Measurements from ENCODE around the gene CBR4.

Gene CBR4

DNA sequence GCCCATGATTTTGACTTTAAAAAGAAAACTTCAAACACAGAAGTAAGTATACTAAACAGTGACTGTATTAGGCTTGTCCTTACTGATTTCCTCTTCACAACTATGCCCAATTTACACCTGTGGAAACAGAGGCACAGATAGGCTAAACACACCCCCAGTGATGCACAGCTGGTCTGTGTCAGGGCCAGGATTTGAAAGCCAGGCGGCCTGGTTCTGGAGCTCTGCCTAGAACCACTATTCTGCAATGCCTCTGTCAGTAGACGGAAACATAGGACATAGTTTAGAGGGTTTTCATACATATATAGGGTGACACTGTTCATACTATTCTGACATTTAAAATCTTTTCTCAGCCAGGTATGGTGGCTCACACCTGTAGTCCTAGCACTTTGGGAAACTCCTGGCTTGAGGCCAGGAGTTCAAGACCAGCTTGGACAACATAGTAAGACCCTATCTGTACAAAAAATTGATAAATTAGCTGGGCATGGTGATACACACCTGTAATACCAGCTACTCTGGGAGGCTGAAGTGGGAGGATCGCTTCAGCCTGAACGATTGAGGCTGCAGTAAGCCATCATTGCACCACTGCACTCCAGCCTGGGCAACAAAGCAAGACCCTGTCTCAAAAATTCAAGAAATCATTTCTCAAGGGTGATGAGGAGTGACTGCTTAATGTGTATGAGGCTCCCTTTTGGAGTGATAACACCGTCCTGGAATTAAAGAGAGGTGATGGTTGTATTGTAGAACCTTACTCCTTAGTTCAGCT is 23.0 kb upstream of the CBR4 start:
- no peak for DNase-seq (ENCODE audit: low read depth)

DNA sequence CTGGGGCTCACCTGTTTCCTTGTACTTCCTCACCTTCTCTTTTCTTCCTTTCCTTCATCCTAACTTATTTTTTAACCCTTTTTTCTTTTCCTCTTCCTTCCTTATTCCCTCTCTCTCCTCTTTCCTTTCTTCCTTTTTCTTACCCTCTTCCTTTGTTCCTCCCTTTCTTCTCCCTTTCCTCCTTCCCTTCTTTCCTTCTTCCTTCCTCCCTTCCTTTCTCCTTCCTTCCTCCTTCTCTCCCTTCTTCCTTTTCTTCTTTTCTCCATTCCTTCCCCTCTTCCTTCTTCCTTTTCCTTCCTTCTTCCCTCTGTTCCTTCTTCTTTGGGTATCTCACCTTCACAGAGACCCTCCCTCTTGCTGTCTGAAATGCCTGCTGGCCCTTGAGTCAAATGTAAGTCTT is 22.1 kb upstream of the CBR4 start:
- DNase-seq (ENCODE audit: low read depth) = no peak

DNA sequence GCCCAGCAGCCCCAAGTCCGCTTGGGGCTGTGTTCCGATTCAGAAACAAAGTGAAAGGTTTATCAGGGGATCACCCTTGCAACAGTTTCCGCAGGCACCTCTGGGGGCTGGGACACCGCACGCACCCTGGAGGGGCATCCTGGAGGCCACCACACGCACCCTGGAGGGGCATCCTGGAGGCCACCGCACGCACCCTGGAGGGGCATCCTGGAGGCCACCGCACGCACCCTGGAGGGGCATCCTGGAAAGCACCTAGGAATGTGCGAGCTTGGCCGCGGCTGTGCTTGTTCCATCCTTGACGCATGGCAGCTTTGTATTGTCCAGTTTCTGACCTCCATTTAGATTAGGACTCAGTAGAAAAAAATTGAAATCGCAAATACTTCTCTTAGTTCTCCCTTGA is 21.3 kb upstream of the CBR4 start:
- no peak for DNase-seq (ENCODE audit: low read depth)

- no peak for DNase-seq (ENCODE audit: low read depth)
Observed at GRCh38 chr4:169030562-169030982, 20.5 kb upstream of the CBR4 start.

DNA sequence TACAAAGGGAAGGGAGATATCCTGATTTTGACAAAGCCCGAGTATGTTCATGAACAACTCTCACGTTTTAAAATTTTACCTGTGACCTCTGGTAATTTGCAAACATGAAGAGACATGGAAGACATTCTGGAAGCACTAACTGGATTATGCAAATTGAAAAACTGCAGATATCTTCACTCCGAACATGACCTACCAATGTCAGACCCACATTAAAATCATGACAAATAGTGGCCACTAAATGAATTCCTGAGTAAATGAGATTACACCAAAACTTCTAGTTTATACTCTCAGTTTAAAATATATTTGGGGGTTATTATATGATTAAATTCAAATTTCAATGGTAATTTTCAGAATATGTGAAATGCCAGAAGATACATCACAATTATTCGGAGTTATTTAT is 19.9 kb upstream of the CBR4 start:
- no peak for DNase-seq (ENCODE audit: low read depth)

DNA sequence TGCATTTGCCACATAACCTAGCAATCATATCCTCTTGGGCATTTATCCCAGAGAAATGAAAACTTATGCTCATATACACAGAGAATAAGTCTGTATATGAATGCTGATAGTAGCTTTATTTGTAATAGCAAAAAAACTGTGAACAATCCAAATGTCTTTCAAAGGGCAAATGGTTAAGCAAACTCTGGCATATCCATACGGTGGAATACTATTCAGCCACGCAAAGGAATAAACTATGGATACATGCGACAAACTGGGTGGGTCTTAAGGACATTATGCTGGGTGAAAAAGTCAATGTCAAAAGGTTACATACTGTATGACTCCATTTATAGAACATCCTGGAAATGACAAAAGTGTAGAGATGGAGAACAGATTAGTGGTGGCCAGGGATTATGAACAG is 17.6 kb upstream of the CBR4 start:
- no peak for DNase-seq (ENCODE audit: low read depth)

GRCh38 chr4:169025184-169025583 is 15.1 kb upstream of the CBR4 start:
- DNase-seq (ENCODE audit: low read depth) = no peak

GRCh38 chr4:169024762-169025161 is 14.7 kb upstream of the CBR4 start:
- no peak for DNase-seq (ENCODE audit: low read depth)

DNA sequence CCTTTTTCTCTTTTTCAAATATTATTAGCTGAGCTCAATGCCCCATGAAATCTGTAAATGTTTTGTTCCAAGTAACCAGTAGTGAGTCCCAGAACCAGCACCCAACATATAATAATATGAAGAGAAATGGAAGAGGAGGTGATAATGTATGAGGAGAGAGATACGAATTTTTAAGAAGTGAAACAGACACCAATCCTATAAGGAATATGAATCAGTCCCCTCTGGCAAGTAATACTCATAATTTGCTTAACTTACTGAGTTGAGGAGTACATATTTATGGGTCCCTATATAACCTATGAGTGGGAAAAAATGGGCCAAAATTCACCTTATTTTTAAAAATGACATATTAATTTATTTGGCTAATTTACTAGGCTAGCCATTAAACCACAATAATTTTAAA is 8.4 kb upstream of the CBR4 start:
- no peak for DNase-seq (ENCODE audit: low read depth)

- DNase-seq (ENCODE audit: low read depth) = no peak
Observed at GRCh38 chr4:169017971-169018370, 7.9 kb upstream of the CBR4 start.

GRCh38 chr4:169015186-169015623 is 5.2 kb upstream of the CBR4 start:
- no peak for DNase-seq (ENCODE audit: low read depth)

GRCh38 chr4:169014586-169014985 is 4.5 kb upstream of the CBR4 start:
- no peak for DNase-seq (ENCODE audit: low read depth)

- DNase-seq (ENCODE audit: low read depth) = no peak
Observed at GRCh38 chr4:169013396-169013795, 3.3 kb upstream of the CBR4 start.

DNA sequence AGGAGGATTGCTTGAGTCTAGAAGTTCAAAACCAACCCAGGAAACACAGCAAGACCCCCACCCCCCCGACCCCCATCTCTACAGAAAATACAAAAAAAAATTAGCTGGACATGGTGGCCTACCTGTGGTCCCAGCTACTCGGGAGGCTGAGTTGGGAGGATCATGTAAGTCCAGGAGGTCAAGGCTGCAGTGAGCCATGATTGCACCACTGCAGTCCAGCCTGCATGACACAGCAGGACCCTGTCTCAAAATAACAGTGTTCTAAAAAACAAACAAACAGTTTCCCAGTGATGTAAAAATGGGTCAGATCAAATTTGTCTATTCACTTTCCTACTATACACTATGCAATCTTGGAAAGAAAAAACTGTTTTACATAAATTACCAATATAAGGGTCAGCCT is 2.0 kb upstream of the CBR4 start:
- DNase-seq (ENCODE audit: low read depth) = no peak

DNA sequence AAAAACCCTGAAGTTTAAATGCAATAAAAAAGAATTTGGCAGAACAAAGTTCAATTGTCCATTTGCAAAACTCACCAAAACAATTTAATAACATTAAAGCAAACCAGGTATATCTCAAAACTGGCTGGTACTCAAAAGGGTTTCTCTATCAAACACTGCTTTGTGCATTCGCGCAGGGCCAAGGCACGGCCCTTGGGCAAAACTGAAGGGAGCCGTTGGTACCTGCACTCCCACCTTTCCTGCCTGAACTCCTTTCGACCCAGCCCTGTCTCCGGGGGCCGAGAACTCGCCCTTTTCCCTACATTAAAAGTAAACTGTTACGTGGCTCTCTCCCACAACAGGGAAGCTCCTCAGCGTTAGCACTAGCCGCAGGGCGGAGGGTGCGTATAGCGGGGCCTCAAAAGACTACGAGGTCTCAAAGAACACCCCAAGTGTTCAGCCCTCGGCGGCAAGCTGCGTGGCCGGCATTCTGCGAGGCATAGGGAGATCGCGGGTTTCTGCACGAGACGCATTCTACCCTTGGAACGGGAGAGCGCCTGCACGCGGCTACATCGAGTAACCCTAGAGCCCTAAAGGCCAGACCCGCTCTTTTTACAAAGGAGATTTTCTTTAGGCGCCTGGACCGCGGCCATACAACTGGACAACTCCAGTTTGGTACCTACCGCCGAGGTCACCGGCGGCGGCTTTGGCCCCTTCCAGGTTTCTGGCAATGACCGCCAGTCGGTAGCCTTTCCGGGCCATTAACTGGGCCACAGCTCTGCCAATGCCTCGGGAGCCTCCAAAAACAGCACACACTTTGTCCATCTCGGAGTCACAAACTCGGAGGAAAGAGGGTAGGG is 550 bp downstream of the CBR4 start:
- no peak for DNase-seq (ENCODE audit: low read depth)

GRCh38 chr4:169005453-169006099 is 4.5 kb downstream of the CBR4 start:
- DNase-seq (ENCODE audit: low read depth) = no peak

GRCh38 chr4:169000315-169000714 is 9.7 kb downstream of the CBR4 start:
- DNase-seq (ENCODE audit: low read depth) = no peak

DNA sequence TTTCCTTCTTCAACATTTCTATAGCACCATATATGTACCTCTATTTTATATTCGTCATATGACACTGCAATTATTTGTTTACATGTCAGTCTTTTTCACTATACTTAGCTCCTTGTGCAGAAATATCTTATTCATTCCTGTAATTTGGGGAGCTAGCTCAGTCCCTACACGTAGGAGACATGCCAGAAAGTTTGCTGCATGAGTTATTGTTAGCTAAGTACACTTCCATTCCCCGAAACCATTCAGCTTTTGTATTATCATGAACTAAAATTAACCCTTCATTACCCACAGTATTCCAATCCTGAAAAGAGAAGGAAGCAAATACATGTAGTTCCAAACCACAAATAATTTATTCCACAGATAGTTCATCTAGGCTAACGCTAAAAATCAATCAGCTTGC is 10.2 kb downstream of the CBR4 start:
- no peak for DNase-seq (ENCODE audit: low read depth)

DNA sequence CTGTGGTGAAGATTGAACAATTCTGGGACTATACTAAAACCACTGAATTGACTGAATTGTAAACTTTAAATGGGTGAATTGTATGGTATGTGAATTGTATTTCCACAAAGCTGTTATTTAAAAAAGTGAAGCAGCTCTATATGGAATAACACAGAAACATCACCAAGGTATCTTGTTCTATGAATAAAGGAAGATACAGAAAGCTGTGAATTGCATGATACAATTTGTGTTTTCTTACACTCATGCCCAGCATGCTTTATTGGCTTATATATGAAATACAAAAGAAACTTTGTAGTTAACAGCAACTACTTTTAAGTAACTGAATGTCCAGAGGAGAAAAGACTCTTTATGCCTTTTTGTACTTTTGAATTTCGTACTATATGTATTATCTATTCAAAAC is 11.5 kb downstream of the CBR4 start:
- DNase-seq (ENCODE audit: low read depth) = no peak

DNA sequence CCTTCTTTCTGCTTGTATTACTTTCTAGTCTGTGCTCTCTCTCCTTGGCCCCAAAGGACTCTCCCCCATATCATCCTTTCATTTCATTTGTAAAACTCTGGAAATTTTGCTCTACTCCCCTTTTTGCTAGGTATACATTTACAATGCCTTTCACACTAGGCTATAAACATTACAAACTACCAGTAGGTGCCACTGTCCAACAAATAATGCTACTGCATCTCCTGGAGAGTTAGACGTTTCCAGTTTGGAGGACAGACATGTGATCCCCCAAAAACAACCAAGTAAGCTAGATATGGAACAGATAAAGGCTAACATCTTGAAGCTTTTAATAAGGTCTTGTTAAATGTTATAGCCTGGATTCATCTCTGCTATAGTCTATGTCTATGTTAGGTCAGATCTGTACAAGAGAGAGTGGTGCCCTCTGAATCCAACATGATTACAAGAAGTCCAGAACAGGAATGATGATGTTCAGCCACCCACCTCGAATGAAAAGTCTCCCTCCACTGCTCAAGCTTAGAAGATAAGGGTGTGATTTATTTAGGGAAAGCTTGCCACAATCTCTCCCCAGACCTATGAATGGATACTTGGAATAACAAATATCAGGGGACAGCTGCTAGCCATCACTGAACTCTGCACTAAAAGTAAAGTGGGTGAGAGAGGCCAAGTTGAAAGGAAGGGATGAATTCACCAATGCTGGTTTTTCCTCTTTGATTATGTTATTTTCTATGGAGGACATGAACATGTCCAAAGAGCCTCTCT is 14.3 kb downstream of the CBR4 start:
- no peak for DNase-seq (ENCODE audit: low read depth)

GRCh38 chr4:168994958-168995357 is 15.1 kb downstream of the CBR4 start:
- DNase-seq (ENCODE audit: low read depth) = no peak
